ENCODE results near the gene LONP2.

Gene LONP2

DNA sequence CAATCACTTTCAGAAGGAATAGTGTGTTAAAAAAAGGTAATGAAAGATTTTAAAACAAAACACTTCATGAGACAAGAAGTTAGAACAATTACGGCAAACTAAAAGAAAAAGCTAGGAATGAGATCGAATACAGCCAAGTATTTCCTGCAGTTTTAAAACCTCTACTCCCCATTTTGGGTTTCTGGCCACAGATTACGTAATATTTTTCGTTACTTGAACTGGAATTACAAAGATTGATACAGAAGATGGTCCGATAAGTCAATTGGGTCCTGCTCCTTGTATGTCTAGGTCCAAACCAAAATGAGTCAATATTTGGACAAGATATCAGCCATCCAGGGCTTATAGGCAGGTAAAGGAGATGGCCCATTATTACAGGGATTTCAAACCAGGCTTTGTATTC is 88.9 kb downstream of the LONP2 start:
- TF ChIP-seq, protein P1, sequence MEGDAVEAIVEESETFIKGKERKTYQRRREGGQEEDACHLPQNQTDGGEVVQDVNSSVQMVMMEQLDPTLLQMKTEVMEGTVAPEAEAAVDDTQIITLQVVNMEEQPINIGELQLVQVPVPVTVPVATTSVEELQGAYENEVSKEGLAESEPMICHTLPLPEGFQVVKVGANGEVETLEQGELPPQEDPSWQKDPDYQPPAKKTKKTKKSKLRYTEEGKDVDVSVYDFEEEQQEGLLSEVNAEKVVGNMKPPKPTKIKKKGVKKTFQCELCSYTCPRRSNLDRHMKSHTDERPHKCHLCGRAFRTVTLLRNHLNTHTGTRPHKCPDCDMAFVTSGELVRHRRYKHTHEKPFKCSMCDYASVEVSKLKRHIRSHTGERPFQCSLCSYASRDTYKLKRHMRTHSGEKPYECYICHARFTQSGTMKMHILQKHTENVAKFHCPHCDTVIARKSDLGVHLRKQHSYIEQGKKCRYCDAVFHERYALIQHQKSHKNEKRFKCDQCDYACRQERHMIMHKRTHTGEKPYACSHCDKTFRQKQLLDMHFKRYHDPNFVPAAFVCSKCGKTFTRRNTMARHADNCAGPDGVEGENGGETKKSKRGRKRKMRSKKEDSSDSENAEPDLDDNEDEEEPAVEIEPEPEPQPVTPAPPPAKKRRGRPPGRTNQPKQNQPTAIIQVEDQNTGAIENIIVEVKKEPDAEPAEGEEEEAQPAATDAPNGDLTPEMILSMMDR (IDR thresholded peaks at IDR 0.05; ENCODE audit: control extremely low read depth, extremely low read depth, low read depth, missing control alignments) = no peak
- POLR2A ChIA-PET = no interaction called here
- DNase-seq (ENCODE audit: extremely low spot score) = no peak
- CTCF ChIA-PET = interaction anchor here (1.2 kb wide), 3 partner anchors 13 to 298 kb away, joined by 3 to 5 read pairs (median 3); no protein-coding TSS in a partner anchor

DNA sequence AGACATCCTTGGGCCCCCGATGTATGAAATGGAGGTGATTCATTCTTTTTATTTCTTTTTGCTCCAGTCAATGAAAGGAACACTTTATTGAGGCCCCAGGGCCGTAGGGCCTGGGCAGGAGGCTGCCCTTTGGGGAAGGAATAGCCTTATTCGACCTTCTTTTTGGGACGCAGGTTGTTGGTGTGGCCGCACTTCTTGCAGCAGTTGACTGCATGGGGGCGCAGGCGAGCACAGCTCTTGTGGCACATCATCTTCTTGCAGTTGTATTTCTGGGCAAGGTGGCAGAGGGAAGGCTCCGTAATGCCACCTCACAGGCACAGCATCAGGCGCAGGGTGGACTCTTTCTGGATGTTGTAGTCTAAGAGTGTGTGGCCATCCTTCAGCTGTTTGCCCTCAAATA is 90.2 kb downstream of the LONP2 start:
- ChIA-PET CTCF (interaction anchor here (1.1 to 2.0 kb wide), 4 partner anchors 8 to 21 kb away, joined by 3 to 5 read pairs (median 4); no protein-coding TSS in a partner anchor), POLR2A (no interaction called here)
- TF ChIP-seq, protein P1 (IDR thresholded peaks at IDR 0.05; ENCODE audit: control extremely low read depth, extremely low read depth, low read depth, missing control alignments) = no peak
- DNase-seq (ENCODE audit: extremely low spot score) = no peak

DNA sequence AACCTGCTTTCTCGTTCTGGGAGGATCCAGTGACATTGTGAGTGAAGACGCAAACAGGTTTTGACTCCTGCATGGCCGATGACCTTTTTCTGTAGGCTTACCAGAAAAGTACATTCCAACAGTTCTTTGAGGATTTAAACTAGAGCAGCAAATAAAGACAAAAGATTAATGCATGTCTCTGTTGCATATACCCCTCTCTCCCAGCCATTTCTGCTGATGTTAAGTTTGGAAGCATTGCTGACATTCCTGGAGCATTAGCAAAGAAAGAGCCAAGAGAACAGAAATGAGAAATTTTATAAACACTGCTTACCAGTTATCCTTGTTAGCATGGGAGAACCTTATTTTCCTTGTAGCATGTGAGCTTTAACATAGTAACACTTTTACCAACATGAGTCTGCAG is 91.9 kb downstream of the LONP2 start:
- TF ChIP-seq, protein P1 (IDR thresholded peaks at IDR 0.05; ENCODE audit: control extremely low read depth, extremely low read depth, low read depth, missing control alignments) = no peak
- no peak for DNase-seq (ENCODE audit: extremely low spot score)
- ChIA-PET CTCF (interaction anchor here (1.8 to 2.6 kb wide), 3 partner anchors 10 to 287 kb away, joined by 4 to 7 read pairs (median 5); no protein-coding TSS in a partner anchor), POLR2A (no interaction called here)

DNA sequence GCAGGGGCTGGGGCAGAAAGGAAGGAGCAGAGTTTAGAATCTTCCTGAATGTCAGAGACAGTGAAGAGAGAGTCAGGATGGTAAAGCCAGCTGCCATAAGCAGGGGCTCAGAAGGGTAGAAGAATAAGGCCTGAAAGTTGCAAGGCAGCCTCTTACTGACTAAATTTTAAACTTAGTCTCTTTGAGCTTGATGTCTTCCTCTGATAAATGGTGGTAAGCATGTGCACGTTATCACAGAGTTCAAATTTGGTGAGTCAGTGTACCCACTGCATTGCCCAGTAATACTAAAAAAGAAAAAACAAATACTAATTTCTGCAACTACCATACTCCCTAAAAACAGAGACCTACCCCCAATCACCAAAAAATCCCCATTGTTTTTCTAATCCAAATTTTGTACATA is 96.0 kb downstream of the LONP2 start:
- no peak for DNase-seq (ENCODE audit: extremely low spot score)
- ChIA-PET POLR2A (no interaction called here), CTCF (no interaction called here)
- TF ChIP-seq, protein P1 (IDR thresholded peaks at IDR 0.05; ENCODE audit: control extremely low read depth, extremely low read depth, low read depth, missing control alignments) = no peak

DNA sequence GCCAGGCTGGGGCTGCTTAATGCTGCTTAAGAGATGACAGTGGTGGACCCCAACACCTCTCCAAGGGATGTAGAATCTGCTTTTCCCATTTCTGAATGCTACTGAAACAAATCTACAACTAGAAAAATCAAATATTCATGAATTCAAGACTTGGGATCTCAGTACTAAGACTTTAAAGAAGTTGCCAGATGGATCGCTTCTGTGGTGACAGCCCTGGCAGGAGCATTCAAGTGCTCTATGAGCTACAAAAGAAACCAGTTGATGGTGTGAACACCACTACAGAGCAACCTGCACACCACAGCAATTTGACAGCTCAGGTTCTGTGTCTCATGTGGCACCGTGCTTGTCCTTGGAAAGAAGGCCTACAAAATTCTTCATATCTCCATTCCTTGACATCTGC is 98.5 kb downstream of the LONP2 start:
- TF ChIP-seq, protein P1 (IDR thresholded peaks at IDR 0.05; ENCODE audit: control extremely low read depth, extremely low read depth, low read depth, missing control alignments) = no peak
- CTCF ChIA-PET = interaction anchor here (0.9 to 1.6 kb wide), 4 partner anchors 9 to 287 kb away, joined by 3 to 4 read pairs (median 4); no protein-coding TSS in a partner anchor
- DNase-seq (ENCODE audit: extremely low spot score) = no peak
- POLR2A ChIA-PET = no interaction called here

DNA sequence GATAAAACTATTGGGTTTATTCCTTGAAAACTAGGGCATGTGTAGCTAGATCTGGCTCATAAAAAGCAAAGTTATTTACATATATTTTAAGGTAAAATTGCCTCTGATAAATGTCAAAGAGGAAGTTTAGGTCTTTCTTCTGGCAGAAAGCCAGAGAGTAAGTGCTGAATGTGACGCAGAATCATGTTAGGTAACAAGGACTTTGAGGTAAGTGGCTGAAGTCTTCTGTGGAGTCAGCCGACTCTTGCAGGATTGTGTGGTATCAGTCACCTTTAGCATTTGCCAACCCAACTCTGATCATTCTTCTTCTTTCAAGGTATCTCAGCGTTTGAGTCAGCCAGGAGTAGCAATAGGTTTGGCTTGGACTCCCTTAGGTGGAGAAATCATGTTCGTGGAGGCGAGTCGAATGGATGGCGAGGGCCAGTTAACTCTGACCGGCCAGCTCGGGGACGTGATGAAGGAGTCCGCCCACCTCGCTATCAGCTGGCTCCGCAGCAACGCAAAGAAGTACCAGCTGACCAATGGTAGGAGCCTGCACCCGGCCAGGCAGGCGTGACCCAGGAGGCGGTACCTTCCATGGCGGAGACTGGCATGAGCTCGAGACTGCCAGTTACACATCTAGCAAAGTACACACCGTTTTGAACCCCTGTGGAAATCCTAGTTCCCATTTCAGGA is 103.2 kb downstream of the LONP2 start:
- POLR2A ChIA-PET = no interaction called here
- CTCF ChIA-PET = interaction anchor here (0.9 to 2.7 kb wide), 6 partner anchors 9 to 276 kb away, joined by 3 to 18 read pairs (median 3); no protein-coding TSS in a partner anchor
- no peak for DNase-seq (ENCODE audit: extremely low spot score)
- TF ChIP-seq, protein P1 (IDR thresholded peaks at IDR 0.05; ENCODE audit: control extremely low read depth, extremely low read depth, low read depth, missing control alignments) = no peak
